HG03095 (cell line): Measurements from ENCODE around the gene RELA.

ENCODE experiments used
- ATAC-seq: cut with Tn5 transposase; IDR thresholded peaks from one replicate; pipeline ENCODE4 v1.9.1; 2021; ENCODE audit warnings: moderate library complexity; ENCODE audit not compliant: unreplicated experiment

The RELA gene

DNA sequence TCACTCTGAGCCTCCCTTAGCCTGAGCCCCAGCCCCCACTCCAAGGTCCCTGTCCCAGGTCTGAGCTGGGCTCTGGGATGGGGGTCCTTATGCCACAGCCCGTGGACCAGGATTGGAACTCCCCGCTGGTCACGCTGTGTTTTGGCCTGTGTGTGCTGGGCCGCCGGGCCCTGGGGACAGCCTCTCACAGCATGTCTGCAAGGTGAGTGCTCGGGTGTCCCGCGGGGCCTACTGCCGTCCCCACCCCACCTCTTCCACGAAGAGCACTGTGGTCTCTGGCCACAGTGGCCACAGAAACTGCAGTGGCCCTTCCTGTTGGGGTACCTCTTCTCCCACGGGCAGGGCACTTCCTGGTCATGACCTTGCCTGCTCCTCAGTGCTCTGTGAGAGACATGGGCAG, 28.3 kb downstream of the RELA start:
- no peak for ATAC-seq

DNA sequence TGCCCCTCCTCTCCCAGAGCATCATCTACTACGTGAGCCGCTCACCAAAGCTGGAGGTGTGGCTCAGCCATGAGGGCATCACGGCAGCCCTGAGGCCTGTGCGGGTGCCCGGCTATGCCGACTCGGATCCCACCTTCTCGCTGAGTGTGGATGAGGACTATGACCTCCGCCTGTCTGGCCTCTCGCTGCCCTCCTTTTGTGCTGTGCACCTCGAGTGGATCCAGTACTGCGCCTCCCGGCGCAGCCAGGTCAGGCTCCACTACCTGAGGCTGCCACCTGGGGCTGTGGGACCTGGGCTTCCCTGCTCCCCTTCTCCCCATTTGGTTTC, 28.6 kb downstream of the RELA start:
- no peak for ATAC-seq

GRCh38 chr11:65633390-65634108, 29.2 kb downstream of the RELA start:
- ATAC-seq: no peak

GRCh38 chr11:65630215-65630614, 32.5 kb downstream of the RELA start:
- no peak for ATAC-seq

GRCh38 chr11:65629579-65629978, 33.1 kb downstream of the RELA start:
- ATAC-seq: no peak

GRCh38 chr11:65627202-65627601, 35.5 kb downstream of the RELA start:
- ATAC-seq: no peak

GRCh38 chr11:65625628-65626342, 36.9 kb downstream of the RELA start:
- no peak for ATAC-seq

DNA sequence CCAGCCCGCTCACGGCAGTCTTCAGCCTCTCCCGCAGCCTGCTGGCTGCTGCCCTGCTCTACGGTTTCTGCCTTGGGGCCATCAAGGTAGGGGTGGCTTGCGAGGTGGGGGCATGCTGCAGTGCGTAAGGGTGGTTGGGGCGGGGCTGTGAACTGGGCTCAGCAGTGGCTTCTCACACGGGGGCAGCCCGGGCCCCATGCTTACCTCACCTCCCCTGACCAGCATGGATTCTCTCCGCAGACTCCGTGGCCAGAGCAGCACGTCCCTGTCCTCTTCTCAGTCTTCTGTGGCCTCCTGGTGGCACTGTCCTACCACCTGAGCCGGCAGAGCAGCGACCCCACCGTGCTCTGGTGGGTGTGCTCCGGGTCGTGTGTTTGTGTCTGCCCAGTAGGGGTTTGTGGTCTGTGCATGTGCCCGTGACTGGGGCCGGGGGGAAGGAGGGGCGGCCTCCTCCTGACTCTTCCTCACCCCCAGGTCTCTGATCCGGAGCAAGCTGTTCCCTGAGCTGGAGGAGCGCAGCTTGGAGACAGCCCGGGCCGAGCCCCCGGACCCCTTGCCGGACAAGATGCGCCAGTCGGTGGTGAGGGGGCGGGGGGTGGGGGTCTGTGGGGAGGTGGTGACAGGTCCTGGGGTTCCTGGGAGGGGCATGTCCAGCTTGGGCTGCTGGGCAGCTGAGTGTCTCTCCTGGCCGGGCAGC, 37.6 kb downstream of the RELA start:
- ATAC-seq: no peak

DNA sequence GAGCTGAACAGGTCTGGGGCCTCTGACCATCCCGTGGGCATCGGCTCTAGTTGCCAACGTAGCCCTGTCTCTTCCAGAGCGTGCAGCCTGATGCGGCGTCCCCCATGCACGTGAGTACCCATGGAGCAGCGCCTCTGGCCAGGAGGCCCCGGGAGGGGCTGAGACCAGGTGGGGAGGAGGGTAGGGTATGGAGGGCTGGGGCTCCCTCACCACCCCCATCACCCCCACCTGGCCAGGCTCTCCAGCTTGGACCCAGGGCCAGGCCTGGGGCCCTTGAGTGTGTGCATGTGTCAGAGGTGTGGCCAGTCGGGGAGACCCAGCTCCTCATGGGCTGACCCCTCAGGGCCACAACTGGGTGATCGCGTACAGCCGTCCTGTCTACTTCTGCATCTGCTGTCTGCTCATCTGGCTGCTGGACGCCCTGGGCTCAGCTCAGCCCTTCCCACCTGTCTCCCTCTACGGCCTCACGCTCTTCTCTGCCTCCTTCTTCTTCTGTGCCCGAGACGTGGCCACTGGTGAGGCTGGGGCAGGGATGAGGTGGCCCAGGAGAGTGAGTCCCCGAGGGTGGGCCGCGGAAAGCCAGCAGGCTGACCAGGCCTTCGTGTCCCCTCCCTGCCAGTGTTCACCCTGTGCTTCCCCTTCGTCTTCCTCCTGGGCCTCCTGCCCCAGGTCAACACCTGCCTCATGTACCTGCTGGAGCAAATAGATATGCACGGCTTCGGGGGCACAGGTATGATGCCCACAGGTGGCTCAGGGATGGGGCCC, 38.7 kb downstream of the RELA start:
- no peak for ATAC-seq

GRCh38 chr11:65623177-65623576, 39.5 kb downstream of the RELA start:
- ATAC-seq: no peak

GRCh38 chr11:65622011-65622410, 40.7 kb downstream of the RELA start:
- ATAC-seq: no peak

GRCh38 chr11:65621460-65621859, 41.3 kb downstream of the RELA start:
- ATAC-seq: no peak

GRCh38 chr11:65620666-65621065, 42.0 kb downstream of the RELA start:
- ATAC-seq: no peak

- ATAC-seq: no peak
Measured at GRCh38 chr11:65619281-65619928, 43.3 kb downstream of the RELA start.

- no peak for ATAC-seq
Measured at GRCh38 chr11:65618763-65619162, 44.0 kb downstream of the RELA start.

GRCh38 chr11:65617990-65618751, 44.5 kb downstream of the RELA start:
- no peak for ATAC-seq

DNA sequence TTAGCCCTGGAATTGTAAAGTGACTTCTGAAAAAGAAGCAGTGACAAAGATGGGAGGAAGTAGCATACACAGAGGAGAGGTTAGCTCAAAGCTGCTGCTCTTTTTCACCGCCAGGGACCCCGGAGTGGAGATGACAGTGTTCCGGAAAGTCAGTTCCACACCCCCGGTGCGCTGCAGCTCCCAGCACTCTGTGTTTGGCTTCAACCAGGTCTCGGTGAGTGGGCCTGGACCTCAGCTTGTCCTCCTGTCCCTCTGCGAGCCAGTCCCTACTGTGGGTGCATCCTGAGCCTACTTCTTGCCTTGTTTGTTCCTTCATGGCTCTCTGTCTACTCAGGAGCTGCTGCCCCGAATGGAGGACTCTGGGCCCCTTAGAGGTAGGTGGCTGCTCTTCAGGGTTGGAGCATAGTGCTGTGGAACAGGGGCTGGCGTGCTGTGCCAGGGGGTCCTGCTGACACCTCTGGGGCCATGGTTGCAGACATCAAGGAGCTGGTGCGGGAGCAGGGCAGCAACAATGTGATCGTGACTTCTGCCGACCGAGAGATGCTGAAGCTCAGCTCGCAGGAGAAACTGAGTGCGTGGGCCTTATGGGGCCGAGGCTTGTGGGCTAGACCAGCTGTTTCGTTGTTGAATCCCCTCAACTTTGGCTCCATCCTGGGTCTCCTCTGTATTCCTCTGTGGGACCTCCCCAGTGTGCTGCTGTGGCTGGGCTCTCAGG, 45.4 kb downstream of the RELA start:
- ATAC-seq: no peak

DNA sequence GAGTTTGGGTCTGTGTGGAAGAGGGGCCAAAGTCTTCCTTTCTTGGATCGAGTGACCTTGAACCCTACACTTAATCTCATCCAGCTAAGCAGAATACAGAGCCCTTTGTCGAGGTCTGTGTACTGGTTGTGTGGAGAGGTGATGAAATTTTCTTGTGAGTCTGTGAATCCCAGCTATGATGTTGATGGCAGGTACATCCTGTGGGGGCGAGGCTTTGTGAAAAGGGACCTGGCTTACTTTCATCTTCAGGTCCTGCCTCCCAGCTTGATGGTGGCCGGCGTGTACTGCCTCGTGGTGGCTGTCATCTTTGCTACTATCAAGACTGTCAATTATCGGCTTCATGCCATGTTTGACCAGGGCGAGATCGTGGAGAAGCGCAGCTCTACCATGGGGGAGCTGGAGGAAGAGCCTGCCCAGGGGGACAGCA, 46.1 kb downstream of the RELA start:
- ATAC-seq: no peak

DNA sequence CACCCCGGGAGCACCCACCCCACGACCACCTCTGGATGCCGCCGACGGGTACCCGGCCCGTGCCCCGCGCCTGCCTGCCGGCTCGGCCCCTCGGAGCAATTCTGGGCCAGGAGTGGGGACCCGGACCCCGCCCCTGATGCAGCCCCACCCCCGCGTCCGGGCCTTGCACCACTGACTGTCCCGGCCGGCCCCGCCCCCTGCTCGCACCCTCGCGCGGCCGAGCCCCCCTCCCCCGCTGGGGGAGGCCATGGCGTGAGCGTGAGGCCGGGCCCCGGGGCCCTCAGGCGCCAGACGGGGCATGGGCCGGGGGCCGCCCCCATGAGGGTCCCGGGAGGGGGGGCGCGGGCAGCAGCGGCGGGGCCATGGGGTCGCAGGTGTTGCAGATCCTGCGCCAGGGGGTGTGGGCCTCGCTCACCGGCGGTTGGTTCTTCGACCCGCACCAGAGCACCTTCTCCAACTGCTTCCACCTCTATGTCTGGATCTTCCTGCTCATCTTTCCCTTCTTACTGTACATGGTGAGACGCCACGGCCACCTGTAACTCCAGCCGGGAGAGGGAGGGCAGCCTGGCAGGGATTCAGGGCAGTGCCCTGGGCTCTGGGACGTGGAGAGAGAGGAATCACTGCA, 46.7 kb downstream of the RELA start:
- no peak for ATAC-seq
